ENCODE results near the gene ATRN.

The ATRN gene

GRCh38 chr20:3543901-3544507 lies 73.2 kb downstream of the ATRN start:
- no peak overlapping the region for H3K4me3 ChIP-seq (ENCODE audit: low read depth, low read length)
- TF ChIP-seq CTCF (IDR thresholded peaks at IDR 0.05; ENCODE audit: low read depth, low read length) = no peak

GRCh38 chr20:3545401-3545925 lies 74.6 kb downstream of the ATRN start:
- no peak for TF ChIP-seq CTCF (IDR thresholded peaks at IDR 0.05; ENCODE audit: low read depth, low read length)
- no peak overlapping the region for H3K4me3 ChIP-seq (ENCODE audit: low read depth, low read length)

- no peak overlapping the region for H3K4me3 ChIP-seq (ENCODE audit: low read depth, low read length)
- no peak for TF ChIP-seq CTCF (IDR thresholded peaks at IDR 0.05; ENCODE audit: low read depth, low read length)
Measured at GRCh38 chr20:3547906-3548305, 77.1 kb downstream of the ATRN start.

GRCh38 chr20:3550837-3551236 lies 80.0 kb downstream of the ATRN start:
- H3K4me3 ChIP-seq (ENCODE audit: low read depth, low read length) = no peak overlapping the region
- TF ChIP-seq CTCF (IDR thresholded peaks at IDR 0.05; ENCODE audit: low read depth, low read length) = no peak

- TF ChIP-seq CTCF (IDR thresholded peaks at IDR 0.05; ENCODE audit: low read depth, low read length) = no peak
- H3K4me3 ChIP-seq (ENCODE audit: low read depth, low read length) = no peak overlapping the region
Measured at GRCh38 chr20:3551681-3552434, 81.0 kb downstream of the ATRN start.

- TF ChIP-seq CTCF (IDR thresholded peaks at IDR 0.05; ENCODE audit: low read depth, low read length) = no peak
- no peak overlapping the region for H3K4me3 ChIP-seq (ENCODE audit: low read depth, low read length)
Measured at GRCh38 chr20:3553663-3554062, 82.8 kb downstream of the ATRN start.

- TF ChIP-seq CTCF (IDR thresholded peaks at IDR 0.05; ENCODE audit: low read depth, low read length) = no peak
- no peak overlapping the region for H3K4me3 ChIP-seq (ENCODE audit: low read depth, low read length)
Measured at GRCh38 chr20:3557237-3557785, 86.5 kb downstream of the ATRN start.
